ENCODE measurements around the gene TMEM87B.

DNA sequence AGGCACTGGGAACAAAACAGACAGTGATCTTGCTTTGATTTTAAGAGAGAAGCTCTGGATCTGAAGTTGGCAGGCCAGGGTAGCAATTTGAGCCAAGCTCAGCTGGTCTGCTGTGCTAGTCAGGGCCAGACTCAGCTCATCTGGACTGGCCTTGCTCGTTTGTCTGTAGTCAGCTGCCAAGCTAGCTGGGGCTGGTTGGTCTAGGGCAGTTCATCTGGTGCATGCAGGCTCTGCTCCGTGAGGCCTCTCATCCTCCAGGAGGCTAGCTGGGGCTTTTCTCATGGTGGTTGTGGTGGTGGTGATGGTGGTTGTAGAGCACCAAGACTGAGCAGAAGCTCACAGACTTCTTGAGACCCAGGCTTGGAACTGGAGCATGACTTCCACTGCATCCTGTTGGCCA is 93.4 kb downstream of the TMEM87B start:
- TF ChIP-seq, protein P1, sequence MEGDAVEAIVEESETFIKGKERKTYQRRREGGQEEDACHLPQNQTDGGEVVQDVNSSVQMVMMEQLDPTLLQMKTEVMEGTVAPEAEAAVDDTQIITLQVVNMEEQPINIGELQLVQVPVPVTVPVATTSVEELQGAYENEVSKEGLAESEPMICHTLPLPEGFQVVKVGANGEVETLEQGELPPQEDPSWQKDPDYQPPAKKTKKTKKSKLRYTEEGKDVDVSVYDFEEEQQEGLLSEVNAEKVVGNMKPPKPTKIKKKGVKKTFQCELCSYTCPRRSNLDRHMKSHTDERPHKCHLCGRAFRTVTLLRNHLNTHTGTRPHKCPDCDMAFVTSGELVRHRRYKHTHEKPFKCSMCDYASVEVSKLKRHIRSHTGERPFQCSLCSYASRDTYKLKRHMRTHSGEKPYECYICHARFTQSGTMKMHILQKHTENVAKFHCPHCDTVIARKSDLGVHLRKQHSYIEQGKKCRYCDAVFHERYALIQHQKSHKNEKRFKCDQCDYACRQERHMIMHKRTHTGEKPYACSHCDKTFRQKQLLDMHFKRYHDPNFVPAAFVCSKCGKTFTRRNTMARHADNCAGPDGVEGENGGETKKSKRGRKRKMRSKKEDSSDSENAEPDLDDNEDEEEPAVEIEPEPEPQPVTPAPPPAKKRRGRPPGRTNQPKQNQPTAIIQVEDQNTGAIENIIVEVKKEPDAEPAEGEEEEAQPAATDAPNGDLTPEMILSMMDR (IDR thresholded peaks at IDR 0.05) = no peak
- no peak for TF ChIP-seq EP300 (IDR thresholded peaks at IDR 0.05)
- no peak for TF ChIP-seq POLR2A (IDR thresholded peaks at IDR 0.05)

Measured in tibial nerve (tissue), 4 donors.